Right lobe of liver (tissue), 6 donors: ENCODE measurements around the gene TMEM255B. TPM values are rescaled to one million over a fixed set of nuclear protein-coding genes. Genes with fewer than 3 reads are reported as not detected.
A peak's percentile ranks its signal among the peaks of the same experiment; 100 is the strongest.

ENCODE experiments used
- ATAC-seq, 4 donors: fragments of 200-7000 bp; cut with Tn5 transposase; one replicate each; pipeline ENCODE4 v1.9.1; 2020; ENCODE audit warnings: mild to moderate bottlenecking in 4 of 4, moderate library complexity in 4 of 4
- DNase-seq, 3 donors: peaks; one replicate each; pipeline ENCODE4 v3.0.0-alpha.2; 2020
- H3K27ac ChIP-seq, 3 donors: fragments of 200-600 bp; one replicate each; pipeline ENCODE4 v1.8.0; 2022
- H3K27me3 ChIP-seq, 2 donors: fragments of 200-600 bp; one replicate each; pipeline ENCODE4 v1.8.0; 2022
- H3K36me3 ChIP-seq, 4 donors: fragments of 200-600 bp; sonication (generic) in 1 of 4; one replicate each; pipeline versions ENCODE4 v1.5.1 to v1.8.0; 2017 to 2022; ENCODE audit warnings: control low read depth in 1 of 4
- H3K4me1 ChIP-seq, 4 donors: fragments of 200-600 bp; sonication (generic) in 1 of 4; one replicate each; pipeline versions ENCODE4 v1.5.1 to v1.8.0; 2017 to 2022; ENCODE audit warnings: control low read depth in 1 of 4
- H3K4me3 ChIP-seq, 3 donors: fragments of 200-600 bp; one replicate each; pipeline ENCODE4 v1.8.0; 2022
- H3K9me3 ChIP-seq, 4 donors: fragments of 200-600 bp; sonication (generic) in 1 of 4; one replicate each; pipeline versions ENCODE4 v1.5.1 to v1.8.0; 2017 to 2022; ENCODE audit warnings: control low read depth in 1 of 4
- POLR2A ChIP-seq: fragments of 450-650 bp; IDR thresholded peaks from one replicate; pipeline ENCODE4 v1.6.1; 2017; ENCODE audit warnings: antibody characterized with exemption, mild to moderate bottlenecking
- WGBS: methylation state at CpG from one replicate; pipeline ENCODE4 v1.1.6; 2018; ENCODE audit warnings: low coverage, low lambda C conversion rate; ENCODE audit not compliant: insufficient coverage; ENCODE audit errors: missing lambda C conversion rate; 5-methylcytosine and 5-hydroxymethylcytosine counted together
- intact Hi-C, 2 donors: fragments of 100-400 bp; cut with DNase I; formaldehyde crosslinking; loops; one replicate each; pipeline versions ENCODE4 v1.11.2 to v1.14.1; 2022
- total RNA-seq, 6 experiments: library from RNA; depleted of rRNA in 2 of 6; stranded (reverse); fragments of >200 nt in 2 of 6; fragmentation: NEBNext Ultra II Directional in 3 of 6; extraction: Animal tissue kit (Norgen Biotek cat#: 25700) in 3 of 6; gene quantifications; one replicate each; pipeline versions ENCODE4 v1.1.0 to v1.2.4, GENCODE V29; 2016 to 2023
- TF ChIP-seq, protein P1 (sequence below), 4 donors: fragments of 200-600 bp in 3 of 4; fragments of 450-650 bp in 1 of 4; IDR thresholded peaks; one replicate each; pipeline versions ENCODE4 v1.5.1 to v1.8.0; 2016 to 2022; ENCODE audit warnings: antibody characterized with exemption in 4 of 4, mild to moderate bottlenecking in 2 of 4
- donor health status: DM: no; HTN: yes; CAD: no.
- donor health status: DM: no; HTN: no; CAD: no.
- donor health status: DM: no; HTN: no; CAD: no.
- donor health status: DM: no; HTN: yes; CAD: no.
- donor health status: DM: no; HTN: yes; CAD: no.

The TMEM255B gene
- total RNA-seq, 6 experiments from 2014 or later: 2.5 to 10.4 (median 6.2) TPM

DNA sequence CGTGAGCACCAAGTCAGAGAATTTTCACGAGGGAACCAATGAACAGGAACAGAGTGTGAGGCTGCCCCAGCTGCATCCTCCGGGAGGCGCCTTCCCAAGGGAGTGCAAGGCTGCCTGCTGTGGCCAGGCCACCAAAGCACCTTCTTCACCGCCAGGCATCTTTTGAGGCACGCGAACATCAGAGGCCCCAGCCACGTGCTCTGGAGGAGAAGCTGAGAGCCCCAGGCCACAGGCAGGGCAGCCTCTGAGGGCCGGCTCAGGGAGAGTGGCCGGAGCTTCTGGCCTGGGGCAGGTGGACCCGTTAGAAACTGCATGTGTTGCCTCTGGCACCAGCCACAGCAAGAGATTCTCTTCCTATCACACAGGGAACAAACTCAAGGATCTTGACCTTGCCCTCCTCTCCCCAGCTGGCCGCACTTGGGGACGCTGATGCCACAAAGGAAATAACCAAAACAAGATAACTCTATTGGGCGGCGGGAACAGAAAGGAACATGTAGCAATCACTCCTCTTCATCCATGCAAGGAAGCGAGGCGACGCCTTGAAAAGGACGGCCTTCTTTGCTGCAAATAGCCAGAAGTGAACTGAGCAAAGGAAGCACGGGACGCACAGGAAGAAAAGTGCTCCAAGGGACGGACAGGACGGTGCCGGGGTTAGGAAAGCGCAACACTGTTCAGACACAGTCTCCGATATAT is 85.0 kb downstream of the TMEM255B start:
- ATAC-seq (peak in 1 of 4 donors; percentile 30), DNase-seq (peak in 1 of 3 donors; percentile 47)
- H3K27me3 ChIP-seq: no peaks in the 10 kb centered on the region
- intact Hi-C loops: no loop called here
- peak overlapping the region in 2 of 3 donors; percentile 68 to 93 for H3K27ac ChIP-seq
- H3K4me3 ChIP-seq: no peak overlapping the region
- WGBS: 48% methylated on average over 17 of the region's 26 CpGs
- peaks cover 0 to 37% (median 8%) of the 10 kb centered on the region in 4 donors for H3K4me1 ChIP-seq
- TF ChIP-seq, protein P1, sequence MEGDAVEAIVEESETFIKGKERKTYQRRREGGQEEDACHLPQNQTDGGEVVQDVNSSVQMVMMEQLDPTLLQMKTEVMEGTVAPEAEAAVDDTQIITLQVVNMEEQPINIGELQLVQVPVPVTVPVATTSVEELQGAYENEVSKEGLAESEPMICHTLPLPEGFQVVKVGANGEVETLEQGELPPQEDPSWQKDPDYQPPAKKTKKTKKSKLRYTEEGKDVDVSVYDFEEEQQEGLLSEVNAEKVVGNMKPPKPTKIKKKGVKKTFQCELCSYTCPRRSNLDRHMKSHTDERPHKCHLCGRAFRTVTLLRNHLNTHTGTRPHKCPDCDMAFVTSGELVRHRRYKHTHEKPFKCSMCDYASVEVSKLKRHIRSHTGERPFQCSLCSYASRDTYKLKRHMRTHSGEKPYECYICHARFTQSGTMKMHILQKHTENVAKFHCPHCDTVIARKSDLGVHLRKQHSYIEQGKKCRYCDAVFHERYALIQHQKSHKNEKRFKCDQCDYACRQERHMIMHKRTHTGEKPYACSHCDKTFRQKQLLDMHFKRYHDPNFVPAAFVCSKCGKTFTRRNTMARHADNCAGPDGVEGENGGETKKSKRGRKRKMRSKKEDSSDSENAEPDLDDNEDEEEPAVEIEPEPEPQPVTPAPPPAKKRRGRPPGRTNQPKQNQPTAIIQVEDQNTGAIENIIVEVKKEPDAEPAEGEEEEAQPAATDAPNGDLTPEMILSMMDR (IDR thresholded peaks at IDR 0.05): no peak
- TF ChIP-seq POLR2A: no peak
- no peaks in the 10 kb centered on the region for H3K9me3 ChIP-seq
- no peaks in the 10 kb centered on the region for H3K36me3 ChIP-seq

- ATAC-seq (peak; percentile 68 to 81 (median 75)), DNase-seq (peak; percentile 73 to 89 (median 86))
- Histone ChIP-seq H3K9me3 (no peaks in the 10 kb centered on the region), H3K27me3 (no peaks in the 10 kb centered on the region), H3K27ac (peak overlapping the region; percentile 68 to 93 (median 76)), H3K4me3 (peak overlapping the region in 1 of 3 donors; percentile 5), H3K4me1 (peaks cover 0 to 27% (median 8%) of the 10 kb centered on the region in 4 donors), H3K36me3 (no peaks in the 10 kb centered on the region)
- WGBS: 34% methylated on average over 3 of the region's 13 CpGs
- intact Hi-C loops: no loop called here
- TF ChIP-seq, protein P1 (IDR thresholded peaks at IDR 0.05): no peak
- TF ChIP-seq POLR2A: peak; percentile 40
Observed at GRCh38 chr13:113845055-113845454, 86.0 kb downstream of the TMEM255B start.

- WGBS: 58% methylated on average over 23 of the region's 30 CpGs
- Histone ChIP-seq H3K4me3 (no peak overlapping the region), H3K9me3 (no peaks in the 10 kb centered on the region), H3K27ac (peak overlapping the region; percentile 68 to 93 (median 76)), H3K4me1 (peaks cover 0 to 18% (median 8%) of the 10 kb centered on the region in 4 donors), H3K36me3 (no peaks in the 10 kb centered on the region), H3K27me3 (no peaks in the 10 kb centered on the region)
- TF ChIP-seq, protein P1 (IDR thresholded peaks at IDR 0.05): no peak
- no peak for TF ChIP-seq POLR2A
- DNase-seq (peak in 2 of 3 donors; percentile 74 to 84), ATAC-seq (peak; percentile 73 to 80 (median 79))
- intact Hi-C loops: no loop called here
Observed at GRCh38 chr13:113845723-113846635, 87.0 kb downstream of the TMEM255B start.

DNA sequence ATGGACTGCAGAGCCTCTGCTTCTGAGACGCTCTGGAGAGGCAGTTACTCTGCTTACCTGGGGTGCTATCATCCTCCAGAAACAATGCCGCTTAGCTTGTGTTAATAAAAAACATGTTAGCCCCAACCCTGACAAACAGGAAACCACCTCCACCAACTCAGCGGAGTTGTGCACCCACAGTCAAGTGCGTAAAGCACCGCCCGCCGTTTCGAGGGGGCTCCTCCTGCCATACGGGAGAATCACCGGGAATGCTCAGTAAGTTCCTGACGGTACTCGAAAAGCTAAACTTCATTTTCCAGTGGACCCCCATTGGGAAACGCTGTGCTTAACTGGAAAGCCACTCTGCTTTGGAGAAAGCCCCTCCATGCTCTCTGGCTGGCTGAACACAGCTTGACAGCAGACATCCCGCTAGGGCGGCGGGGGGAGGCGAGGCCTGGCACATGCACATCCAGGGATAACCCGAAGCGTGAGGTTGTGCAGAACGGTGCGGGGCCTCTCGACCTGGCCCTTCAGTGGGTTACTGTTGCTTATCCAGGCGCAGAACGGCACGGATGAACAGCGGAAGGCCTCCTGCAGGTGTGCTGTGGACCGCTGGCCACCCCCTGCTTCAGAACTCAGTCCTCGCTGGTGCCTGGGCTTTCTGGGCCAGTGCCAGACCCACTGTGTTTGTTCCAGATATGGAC is 87.8 kb downstream of the TMEM255B start:
- Histone ChIP-seq H3K4me3 (no peak overlapping the region), H3K36me3 (no peaks in the 10 kb centered on the region), H3K9me3 (no peaks in the 10 kb centered on the region), H3K4me1 (peaks cover 0 to 21% (median 8%) of the 10 kb centered on the region in 4 donors), H3K27me3 (no peaks in the 10 kb centered on the region), H3K27ac (no peak overlapping the region)
- DNase-seq (peak in 1 of 3 donors; percentile 53), ATAC-seq (no peak)
- intact Hi-C loops: no loop called here
- no CpG with 5 or more reads among the region's 28 CpGs for WGBS
- TF ChIP-seq, protein P1 (IDR thresholded peaks at IDR 0.05): no peak
- no peak for TF ChIP-seq POLR2A
